ENCODE results near the gene MAPK8IP3.

- no peak for TF ChIP-seq CTCF (IDR thresholded peaks at IDR 0.05)
- TF ChIP-seq POLR2A (IDR thresholded peaks at IDR 0.05): no peak
Measured at GRCh38 chr16:1743376-1744337, 37.7 kb downstream of the MAPK8IP3 start.
